Psoas muscle (tissue), 8 donors: ENCODE results near the gene CAP2. TPM values are rescaled to one million over a fixed set of nuclear protein-coding genes. Genes with fewer than 3 reads are reported as not detected.

Source experiments
- ATAC-seq, 4 donors: fragments of 200-7000 bp; cut with Tn5 transposase; one replicate each; pipeline ENCODE4 v1.9.1; 2020; ENCODE audit warnings: moderate library complexity in 3 of 4, mild to moderate bottlenecking in 2 of 4
- DNase-seq, 2 donors: peaks; one replicate each; pipeline ENCODE4 v3.0.0-alpha.2; 2020
- H3K27ac ChIP-seq: fragments of 200-600 bp; one replicate; pipeline ENCODE4 v1.8.0; 2022
- H3K27me3 ChIP-seq, 3 donors: fragments of 200-600 bp in 1 of 3; one replicate each; pipeline versions ENCODE4 v1.6.1 to v1.8.0; 2013 to 2022; ENCODE audit warnings: low read length in 2 of 3, mild to moderate bottlenecking in 2 of 3, moderate library complexity in 1 of 3; ENCODE audit not compliant: insufficient read depth in 3 of 3
- H3K36me3 ChIP-seq, 2 donors: fragments of 200-600 bp in 1 of 2; one replicate each; pipeline versions ENCODE4 v1.6.1 to v1.8.0; 2013 to 2022; ENCODE audit warnings: low read depth in 1 of 2, mild to moderate bottlenecking in 1 of 2, moderate library complexity in 1 of 2; ENCODE audit not compliant: insufficient read depth in 1 of 2
- H3K4me1 ChIP-seq: fragments of 200-600 bp; one replicate; pipeline ENCODE4 v1.8.0; 2022
- H3K4me3 ChIP-seq: fragments of 200-600 bp; one replicate; pipeline ENCODE4 v1.8.0; 2022; ENCODE audit warnings: mild to moderate bottlenecking
- H3K9me3 ChIP-seq: fragments of 200-600 bp; one replicate; pipeline ENCODE4 v1.8.0; 2022
- CTCF ChIP-seq: fragments of 200-600 bp; IDR thresholded peaks from one replicate; pipeline ENCODE4 v1.8.0; 2022; ENCODE audit warnings: antibody characterized with exemption
- WGBS, 3 donors: extraction: QIAGEN DNeasy Blood & Tissue Kit; methylation state at CpG; one replicate each; pipeline versions ENCODE4 v1.1.6 to v1.1.7; 2013; 5-methylcytosine and 5-hydroxymethylcytosine counted together
- intact Hi-C, 2 donors: fragments of 100-400 bp; cut with DNase I; formaldehyde crosslinking; loops; one replicate each; pipeline versions ENCODE4 v1.11.0 to v1.14.2; 2022
- polyA plus RNA-seq, 3 donors: library from polyadenylated mRNA; stranded (reverse); fragments of 200-250 nt; gene quantifications; one replicate each; pipeline ENCODE4 v1.2.3, GENCODE V29; 2013
- total RNA-seq, 4 donors: library from RNA; stranded (reverse); fragmentation: NEBNext Ultra II Directional in 2 of 4; extraction: Animal tissue kit (Norgen Biotek cat#: 25700) in 2 of 4; gene quantifications; one replicate each; pipeline versions ENCODE4 v1.2.1 to v1.2.4, GENCODE V29; 2021 to 2023
- donor health status: healthy with polysubstance abuse.
- donor health status: DM: no; HTN: no; CAD: no; lungs with moderate emphysema.
- donor health status: Bipolar disorder and iron deficiency.
- donor health status: healthy.
- donor health status: DM: yes; HTN: yes; CAD: no.
- donor health status: DM: no; HTN: no; CAD: no.
- donor health status: DM: no; HTN: no; CAD: no.
- donor health status: DM: yes; HTN: yes; CAD: no.

The CAP2 gene
- total and polyA plus RNA-seq, 7 donors = 176 to 452 (median 344) TPM

- no peaks in the 10 kb centered on the region for H3K4me1 ChIP-seq
- no peaks in the 10 kb centered on the region for H3K36me3 ChIP-seq
- intact Hi-C loops = loop anchor here in 1 of 2 donors (5.0 kb wide), 1 partner anchor 38 kb away; no protein-coding TSS in a partner anchor
- WGBS, 3 donors = 67 to 77% (median 73%) methylated on average over 4 of the region's 4 CpGs
- no peak overlapping the region for H3K4me3 ChIP-seq
- no peaks in the 10 kb centered on the region for H3K27me3 ChIP-seq
- H3K27ac ChIP-seq = no peak overlapping the region
- ATAC-seq (no peak), DNase-seq (no peak)
- no peaks in the 10 kb centered on the region for H3K9me3 ChIP-seq
- no peak for TF ChIP-seq CTCF
Observed at GRCh38 chr6:17360564-17360963, 32.8 kb upstream of the CAP2 start.

GRCh38 chr6:17361013-17361412 is 32.4 kb upstream of the CAP2 start:
- Histone ChIP-seq H3K4me3 (no peak overlapping the region), H3K4me1 (no peaks in the 10 kb centered on the region), H3K27ac (no peak overlapping the region), H3K36me3 (no peaks in the 10 kb centered on the region), H3K9me3 (no peaks in the 10 kb centered on the region), H3K27me3 (no peaks in the 10 kb centered on the region)
- ATAC-seq (no peak), DNase-seq (no peak)
- no peak for TF ChIP-seq CTCF
- WGBS, 3 donors = 28 to 48% (median 32%) methylated on average over 3 of the region's 3 CpGs
- intact Hi-C loops = loop anchor here in 1 of 2 donors (5.0 kb wide), 1 partner anchor 39 kb away; no protein-coding TSS in a partner anchor

- DNase-seq (no peak), ATAC-seq (no peak)
- intact Hi-C loops = no loop called here
- no peak overlapping the region for H3K27ac ChIP-seq
- H3K27me3 ChIP-seq = no peaks in the 10 kb centered on the region
- no peak for TF ChIP-seq CTCF
- H3K4me1 ChIP-seq = no peaks in the 10 kb centered on the region
- H3K9me3 ChIP-seq = no peaks in the 10 kb centered on the region
- no peaks in the 10 kb centered on the region for H3K36me3 ChIP-seq
- H3K4me3 ChIP-seq = no peak overlapping the region
Observed at GRCh38 chr6:17365961-17366360, 27.4 kb upstream of the CAP2 start.

- ATAC-seq (no peak), DNase-seq (no peak)
- H3K4me3 ChIP-seq = no peak overlapping the region
- H3K27ac ChIP-seq = no peak overlapping the region
- intact Hi-C loops = no loop called here
- no peaks in the 10 kb centered on the region for H3K9me3 ChIP-seq
- no peaks in the 10 kb centered on the region for H3K27me3 ChIP-seq
- H3K4me1 ChIP-seq = no peaks in the 10 kb centered on the region
- whole genome bisulfite sequencing, 3 donors = 88 to 100% (median 97%) methylated on average over 1 of the region's 1 CpG
- no peak for TF ChIP-seq CTCF
- no peaks in the 10 kb centered on the region for H3K36me3 ChIP-seq
Observed at GRCh38 chr6:17367868-17368267, 25.5 kb upstream of the CAP2 start.
